ENCODE measurements around the gene COL6A3.

DNA sequence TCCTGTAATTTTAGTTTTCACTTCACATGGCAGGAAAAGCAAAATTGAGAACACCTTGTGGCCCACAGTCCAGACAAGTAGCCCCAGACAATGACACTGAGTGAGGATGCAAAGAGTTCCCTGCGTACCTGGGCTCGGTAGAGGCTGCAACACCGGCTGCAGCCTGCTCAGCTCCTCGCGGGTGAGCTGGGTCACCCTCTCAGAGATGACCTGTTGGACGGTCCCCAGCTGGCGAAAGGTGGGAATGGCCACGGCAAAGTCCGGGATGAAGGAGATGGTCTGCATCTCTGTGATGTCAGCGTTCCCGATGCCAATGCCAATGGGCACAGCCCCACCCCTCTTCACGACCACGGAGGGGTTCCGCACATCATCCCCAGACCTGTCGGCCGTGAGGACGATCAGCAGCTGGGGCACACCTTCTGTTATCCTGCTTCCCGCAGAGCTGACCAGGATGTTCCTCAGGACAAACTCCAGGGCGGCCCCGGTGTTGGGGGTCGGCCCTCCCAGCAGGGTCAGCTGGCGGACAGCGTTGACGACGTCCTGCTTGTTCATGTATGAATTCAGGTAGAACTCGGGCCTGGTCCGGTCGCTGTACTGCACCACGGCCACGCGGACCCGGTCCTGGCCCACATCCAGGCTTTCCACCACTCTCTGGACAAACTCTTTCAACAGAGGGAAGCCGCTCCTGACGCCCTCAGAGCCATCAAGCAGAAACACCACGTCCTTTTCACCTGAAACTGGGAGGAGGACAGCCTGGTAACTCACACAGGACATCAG, 39.5 kb downstream of the COL6A3 start:
- TF ChIP-seq, protein P1, sequence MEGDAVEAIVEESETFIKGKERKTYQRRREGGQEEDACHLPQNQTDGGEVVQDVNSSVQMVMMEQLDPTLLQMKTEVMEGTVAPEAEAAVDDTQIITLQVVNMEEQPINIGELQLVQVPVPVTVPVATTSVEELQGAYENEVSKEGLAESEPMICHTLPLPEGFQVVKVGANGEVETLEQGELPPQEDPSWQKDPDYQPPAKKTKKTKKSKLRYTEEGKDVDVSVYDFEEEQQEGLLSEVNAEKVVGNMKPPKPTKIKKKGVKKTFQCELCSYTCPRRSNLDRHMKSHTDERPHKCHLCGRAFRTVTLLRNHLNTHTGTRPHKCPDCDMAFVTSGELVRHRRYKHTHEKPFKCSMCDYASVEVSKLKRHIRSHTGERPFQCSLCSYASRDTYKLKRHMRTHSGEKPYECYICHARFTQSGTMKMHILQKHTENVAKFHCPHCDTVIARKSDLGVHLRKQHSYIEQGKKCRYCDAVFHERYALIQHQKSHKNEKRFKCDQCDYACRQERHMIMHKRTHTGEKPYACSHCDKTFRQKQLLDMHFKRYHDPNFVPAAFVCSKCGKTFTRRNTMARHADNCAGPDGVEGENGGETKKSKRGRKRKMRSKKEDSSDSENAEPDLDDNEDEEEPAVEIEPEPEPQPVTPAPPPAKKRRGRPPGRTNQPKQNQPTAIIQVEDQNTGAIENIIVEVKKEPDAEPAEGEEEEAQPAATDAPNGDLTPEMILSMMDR (IDR thresholded peaks at IDR 0.05): no peak
- no peak for TF ChIP-seq POLR2AphosphoS5 (IDR thresholded peaks at IDR 0.05)
- no peak for TF ChIP-seq POLR2A (IDR thresholded peaks at IDR 0.05)
